ENCODE data around the gene RAD51B.

The RAD51B gene

GRCh38 chr14:68376067-68376779 is 556.6 kb downstream of the RAD51B start:
- no peak for TF ChIP-seq CTCF (IDR thresholded peaks at IDR 0.05)

- TF ChIP-seq CTCF (IDR thresholded peaks at IDR 0.05), result no peak
Measured at GRCh38 chr14:68377006-68377405, 557.4 kb downstream of the RAD51B start.

- no peak for TF ChIP-seq CTCF (IDR thresholded peaks at IDR 0.05)
Measured at GRCh38 chr14:68377459-68377858, 557.9 kb downstream of the RAD51B start.

- TF ChIP-seq CTCF (IDR thresholded peaks at IDR 0.05), result no peak
Measured at GRCh38 chr14:68379510-68380328, 560.1 kb downstream of the RAD51B start.

GRCh38 chr14:68380329-68380741 is 560.8 kb downstream of the RAD51B start:
- TF ChIP-seq CTCF (IDR thresholded peaks at IDR 0.05), result no peak

GRCh38 chr14:68384335-68384734 is 564.8 kb downstream of the RAD51B start:
- no peak for TF ChIP-seq CTCF (IDR thresholded peaks at IDR 0.05)

GRCh38 chr14:68384881-68385280 is 565.3 kb downstream of the RAD51B start:
- TF ChIP-seq CTCF (IDR thresholded peaks at IDR 0.05), result no peak
